ENCODE results near the gene WDR45B.

The WDR45B gene

DNA sequence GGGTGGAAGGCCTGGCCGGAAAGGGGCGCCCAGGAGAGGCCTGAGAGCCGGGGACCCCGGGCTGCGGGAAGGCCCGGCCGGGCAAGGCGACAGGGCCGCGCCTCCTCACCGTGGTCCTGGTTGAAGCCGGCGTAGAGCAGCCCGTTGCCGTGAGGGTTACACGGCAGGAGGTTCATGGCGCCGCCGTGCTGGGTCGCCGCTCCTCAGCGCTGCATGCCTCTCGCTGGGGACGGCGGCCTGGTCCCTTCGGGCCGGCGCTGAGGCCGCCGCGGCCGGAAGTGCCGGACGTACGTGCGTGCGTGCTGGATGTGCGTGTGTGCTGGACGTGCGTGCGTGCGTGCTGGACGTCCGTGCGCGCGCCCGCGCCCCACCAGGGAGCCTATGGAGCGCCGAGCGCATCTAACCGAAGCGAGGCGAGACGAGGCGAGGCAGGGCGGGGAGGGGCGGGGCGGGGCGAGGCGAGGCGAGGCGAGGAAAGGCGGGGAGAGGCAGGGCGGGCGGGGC lies at the start of gene WDR45B:
Gene WDR45B, minus strand, starts transcription at position 280 of the 504 bp plus-strand sequence. Its CDS starts 104 bp downstream, at position 176.
- DNase-seq = peak; percentile 97 to 98

DNA sequence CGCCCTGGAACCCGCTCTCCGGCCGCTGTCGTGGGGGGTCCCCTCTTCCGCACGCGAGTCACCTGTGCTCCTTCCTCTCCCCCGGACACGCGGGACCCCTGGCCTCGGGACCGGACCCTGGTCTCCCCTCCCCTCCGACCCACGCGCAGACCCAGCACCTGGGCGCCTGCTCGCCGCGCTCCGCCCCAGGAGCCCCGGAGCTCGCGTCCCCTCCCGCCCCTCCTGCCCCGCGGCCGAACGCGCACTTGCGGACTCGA lies 49.5 kb upstream of the WDR45B start:
- DNase-seq = no peak

DNA sequence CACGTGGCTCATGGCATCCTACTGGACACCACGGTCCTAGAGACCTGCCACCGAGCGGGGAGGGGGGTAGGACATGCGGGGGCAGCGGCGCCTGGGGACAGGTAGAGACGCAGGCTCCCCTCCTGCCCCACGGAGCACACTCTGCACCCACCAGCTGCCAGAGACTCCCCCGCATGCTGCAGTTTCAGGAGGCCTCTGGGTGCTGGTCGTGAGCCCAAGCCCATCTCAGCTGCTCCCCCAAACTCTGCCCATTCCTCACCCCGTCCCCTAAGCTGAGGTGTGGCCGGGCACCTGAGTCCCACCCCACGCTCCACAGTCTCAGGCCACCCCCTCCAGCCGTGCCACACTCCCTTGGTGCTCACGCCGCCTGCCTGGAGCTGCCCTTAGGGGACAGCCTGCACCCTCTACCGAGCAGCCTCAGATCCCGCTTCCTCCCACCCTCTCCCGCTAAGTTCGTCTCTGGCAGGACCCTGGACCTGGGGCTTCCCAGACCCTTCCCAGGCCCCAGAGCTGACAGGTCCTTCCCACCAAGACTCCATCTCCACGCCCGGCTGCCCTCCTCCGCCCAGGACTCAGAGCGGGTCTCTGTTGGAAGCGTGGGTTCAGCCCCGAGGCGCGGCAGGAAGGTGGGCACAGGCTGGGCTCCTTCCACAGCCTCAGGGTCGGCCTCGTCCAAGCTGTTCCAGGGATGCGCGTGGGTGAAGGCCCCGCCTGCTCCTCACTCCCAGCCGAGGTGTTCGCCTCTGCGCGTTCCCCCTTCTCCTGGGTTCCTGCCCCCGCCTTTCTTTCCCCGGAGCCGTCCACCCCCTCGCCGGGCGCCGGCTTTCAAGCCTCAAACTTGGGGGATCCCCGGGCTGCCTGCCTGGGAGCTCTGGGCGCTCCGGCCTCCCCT lies 48.9 kb upstream of the WDR45B start:
- no peak for DNase-seq

DNA sequence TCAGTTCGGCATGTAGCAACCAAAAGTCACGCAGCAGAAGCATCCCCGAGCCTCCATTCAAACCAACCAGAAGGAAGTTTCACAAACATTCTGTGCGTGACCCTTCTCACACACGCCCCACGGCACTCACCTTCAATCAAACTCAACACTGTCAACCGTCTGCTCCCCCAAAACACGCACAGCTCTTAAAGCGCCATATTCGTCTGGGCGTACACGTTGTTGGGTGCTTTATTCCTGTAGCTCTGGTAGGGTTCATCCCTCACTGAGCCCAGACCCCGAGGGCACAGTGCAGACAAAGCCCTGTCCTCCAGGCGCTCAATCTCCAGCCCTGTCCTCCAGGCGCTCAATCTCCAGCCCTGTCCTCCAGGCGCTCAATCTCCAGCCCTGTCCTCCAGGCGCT lies 48.0 kb upstream of the WDR45B start:
- no peak for DNase-seq

DNA sequence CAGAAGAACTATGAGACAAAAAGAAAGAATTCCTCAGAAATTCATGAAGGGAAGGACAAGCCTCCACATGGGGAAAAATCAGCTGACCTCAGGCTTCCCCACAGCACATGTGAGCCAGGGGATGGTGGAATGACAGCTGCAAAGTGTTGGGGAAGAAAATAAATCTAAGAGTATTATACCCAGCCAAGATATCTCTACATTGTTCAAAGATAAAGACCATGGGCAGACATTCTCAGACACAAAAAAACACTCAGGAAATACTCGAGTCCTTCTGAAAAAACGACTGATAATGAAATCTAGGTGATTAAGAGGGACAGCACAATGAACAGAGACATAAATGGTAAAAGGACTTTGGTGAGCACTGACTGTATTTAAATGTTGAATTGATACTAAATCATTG lies 46.4 kb upstream of the WDR45B start:
- DNase-seq = no peak

DNA sequence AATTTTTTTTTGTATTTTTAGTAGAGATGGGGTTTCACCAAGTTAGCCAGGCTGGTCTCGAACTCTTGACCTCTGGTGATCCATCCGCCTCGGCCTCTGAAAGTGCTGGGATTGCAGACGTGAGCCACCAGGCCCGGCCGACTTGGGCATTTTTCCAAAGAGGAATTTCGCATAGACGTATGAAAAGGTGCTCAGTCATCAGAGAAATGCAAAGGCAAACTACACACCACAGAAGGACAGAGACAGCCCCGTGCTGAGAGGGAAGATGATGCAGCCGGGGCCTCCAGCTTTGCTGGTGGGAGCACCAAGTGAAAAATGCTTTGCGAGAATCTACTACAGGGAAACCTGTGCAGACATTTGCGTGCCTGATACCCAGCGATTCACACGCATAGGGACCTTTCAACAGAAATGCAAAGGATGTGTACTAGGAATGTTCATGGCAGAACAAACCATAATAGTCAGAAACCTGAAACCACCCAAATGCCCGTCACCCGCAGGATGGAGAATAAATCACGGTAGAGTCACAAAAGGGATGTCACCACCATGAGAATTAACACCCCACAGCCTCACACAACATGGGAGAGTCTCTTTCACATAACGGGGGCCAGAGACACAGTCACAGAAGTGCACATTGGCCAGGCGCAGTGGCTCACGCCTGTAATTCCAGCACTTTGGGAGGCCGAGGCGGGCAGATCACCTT lies 45.1 kb upstream of the WDR45B start:
- DNase-seq = no peak

DNA sequence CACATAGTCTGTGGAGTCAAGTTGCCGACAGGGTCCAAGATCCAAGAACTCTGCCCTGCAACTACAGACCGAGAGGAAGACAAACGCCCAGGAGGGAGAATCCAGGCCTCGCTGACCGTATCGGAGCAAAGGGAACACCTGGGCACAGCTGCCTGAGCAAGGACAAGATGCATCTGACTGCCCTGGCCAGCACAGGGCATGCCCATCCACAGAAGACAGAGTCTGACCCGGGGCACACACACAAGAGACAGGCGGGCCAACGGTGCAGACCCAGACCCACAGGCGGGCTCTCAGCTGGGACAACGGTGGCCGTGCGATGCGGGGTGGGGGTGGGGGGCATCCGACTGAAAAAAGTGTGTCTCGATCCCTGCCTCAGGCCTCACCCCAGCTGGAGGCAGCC lies 44.0 kb upstream of the WDR45B start:
- DNase-seq = no peak

DNA sequence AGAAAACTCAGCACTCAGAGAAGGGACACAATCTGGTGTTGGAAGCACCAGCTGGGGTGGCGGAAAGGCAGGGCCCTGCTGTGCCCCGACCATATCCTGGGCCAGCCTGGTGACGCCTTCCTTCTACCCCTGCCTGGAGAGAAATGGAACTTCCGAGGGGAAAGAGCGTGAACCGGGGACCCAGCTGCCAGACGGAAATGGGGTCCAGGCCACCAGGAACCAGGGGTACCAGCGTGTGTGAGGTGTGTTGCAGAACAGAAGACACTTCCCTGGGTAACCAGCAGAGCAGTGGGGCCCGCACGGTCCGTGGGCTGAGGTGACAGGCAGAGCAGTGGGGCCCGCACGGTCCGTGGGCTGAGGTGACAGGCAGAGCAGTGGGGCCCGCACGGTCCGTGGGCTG lies 43.5 kb upstream of the WDR45B start:
- DNase-seq = no peak

DNA sequence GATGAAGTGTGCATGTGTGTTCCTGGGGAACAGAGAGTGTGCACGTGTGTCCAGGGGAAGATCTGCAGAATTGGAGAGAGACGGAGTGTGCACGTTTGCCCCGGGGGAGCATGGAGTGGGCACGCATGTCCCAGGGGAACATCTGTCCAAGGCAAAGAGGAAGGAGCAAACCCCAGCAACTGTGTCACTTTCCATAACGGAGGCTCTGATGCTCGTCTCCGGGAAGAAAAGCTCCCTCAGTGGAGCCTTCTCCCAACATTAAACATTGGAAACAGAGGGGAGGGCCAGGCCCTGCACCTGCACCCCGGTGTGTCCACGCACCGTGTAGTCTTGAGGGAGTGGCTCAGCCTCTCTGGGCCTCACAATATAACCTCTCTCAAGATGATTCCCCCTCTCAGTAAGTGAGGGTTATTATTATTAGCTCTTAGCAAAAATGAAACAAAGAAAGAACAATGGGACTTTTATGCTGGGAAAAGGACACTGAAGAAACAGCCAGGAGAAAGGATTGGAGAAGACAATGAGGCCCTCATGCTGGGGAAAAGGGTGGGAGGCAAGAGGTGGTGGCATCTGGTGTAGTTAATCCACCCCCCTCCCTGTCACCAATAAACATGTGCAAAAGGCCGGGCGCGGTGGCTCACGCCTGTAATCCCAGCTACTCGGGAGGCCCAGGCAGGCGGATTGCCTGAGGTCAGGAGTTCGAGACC lies 42.7 kb upstream of the WDR45B start:
- DNase-seq = no peak

DNA sequence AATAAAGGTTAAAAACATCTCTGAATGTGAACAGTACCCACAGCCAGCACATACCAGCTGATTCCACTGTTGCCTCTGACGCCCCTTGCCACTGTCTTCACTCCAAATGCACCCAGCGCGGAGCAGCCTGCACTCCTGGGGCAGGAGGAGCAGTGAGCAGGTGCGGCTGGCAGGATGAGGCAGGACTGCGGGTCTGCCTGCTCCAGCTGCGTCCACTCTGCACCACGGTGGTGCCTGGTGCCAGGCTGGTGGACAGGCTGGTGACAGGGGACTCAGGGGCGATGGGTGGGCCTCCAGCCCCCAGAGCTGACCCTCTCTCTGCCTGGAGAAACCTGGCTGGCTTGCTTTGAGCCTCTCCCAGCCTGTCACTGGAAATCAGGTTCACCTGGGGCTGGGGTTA lies 40.8 kb upstream of the WDR45B start:
- DNase-seq = no peak

DNA sequence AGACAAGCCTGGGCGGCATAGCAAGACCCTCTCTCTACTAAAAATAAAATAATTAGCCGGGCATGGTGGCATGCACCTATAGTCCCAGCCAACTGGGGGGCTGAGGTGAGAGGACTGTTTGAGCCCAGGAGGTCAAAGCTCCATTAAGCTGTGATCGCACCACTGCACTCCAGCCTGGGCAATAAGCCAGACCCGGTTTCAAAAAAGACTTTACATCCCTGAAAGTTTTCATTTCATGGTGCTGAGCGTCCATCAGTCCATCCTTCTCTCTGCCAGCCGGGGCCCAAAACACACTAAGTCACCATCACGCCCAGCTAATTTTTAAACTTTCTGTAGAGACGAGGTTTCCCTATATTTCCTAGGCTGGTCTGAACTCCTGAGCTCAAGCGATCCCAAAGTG lies 39.6 kb upstream of the WDR45B start:
- DNase-seq = no peak

DNA sequence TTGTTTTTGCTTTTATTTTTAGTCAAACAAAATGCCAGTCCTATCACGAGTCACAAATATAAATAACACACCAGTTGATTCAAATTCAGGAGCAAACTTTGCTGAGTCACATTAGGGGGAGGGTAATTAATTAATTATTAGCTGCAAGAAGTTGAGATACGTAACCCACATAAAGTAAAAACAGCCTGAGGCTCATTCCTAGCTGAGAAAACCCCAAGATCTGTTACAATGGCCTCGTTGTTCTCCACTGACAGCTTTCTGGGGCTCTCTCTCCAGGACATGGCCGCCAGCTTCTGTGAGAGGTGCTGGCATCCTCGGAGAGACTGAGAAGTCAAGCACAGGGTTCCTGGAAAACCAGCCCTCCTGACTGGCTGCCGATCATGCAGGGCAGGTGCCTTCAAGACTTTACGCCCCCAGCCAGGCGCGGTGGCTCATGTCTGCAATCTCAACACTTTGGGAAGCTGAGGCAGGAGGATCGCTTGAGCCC lies 39.2 kb upstream of the WDR45B start:
- no peak for DNase-seq

DNA sequence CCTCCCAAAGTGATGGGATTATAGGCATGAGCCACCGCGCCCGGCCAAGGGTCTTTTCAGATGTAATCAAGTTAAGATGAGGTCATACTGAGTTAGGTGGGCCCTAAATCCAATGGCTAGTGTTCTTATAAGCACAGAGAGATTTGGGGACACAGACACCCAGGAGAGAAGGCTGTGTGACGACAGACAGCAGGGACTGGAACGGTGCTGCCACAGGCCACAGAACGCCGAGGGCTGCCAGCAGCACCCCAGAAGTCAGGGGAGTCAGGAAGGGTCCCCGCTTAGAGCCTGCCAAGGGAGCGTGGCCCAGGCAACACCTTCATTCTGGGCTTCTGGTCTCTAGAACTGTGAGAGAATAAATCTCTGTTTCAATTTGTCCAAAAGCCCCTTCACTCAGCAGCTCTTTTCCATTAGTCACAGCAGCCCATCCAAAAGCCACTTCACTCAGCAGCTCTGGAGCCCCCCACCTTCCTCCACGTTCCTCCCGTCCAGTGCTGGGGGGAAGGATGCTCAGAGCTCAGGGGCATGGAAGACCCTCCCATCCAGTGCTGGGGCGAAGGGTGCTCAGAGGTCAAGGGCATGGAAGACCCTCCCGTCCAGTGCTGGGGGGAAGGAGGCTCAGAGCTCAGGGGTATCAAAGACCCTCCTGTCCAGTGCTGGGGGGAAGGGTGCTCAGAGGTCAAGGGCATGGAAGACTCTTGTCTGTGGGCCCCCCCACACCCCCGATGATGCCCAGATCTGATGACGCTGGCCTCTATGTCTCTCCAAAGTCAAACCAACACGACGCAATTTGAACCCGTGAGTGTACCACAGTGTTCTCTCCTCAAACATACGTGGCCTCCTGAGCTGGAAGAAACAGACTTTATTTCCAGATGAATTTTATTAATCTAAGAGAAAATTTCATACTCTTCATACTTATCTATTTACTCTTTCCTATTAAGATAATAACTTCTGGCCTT lies 38.4 kb upstream of the WDR45B start:
- DNase-seq = no peak

DNA sequence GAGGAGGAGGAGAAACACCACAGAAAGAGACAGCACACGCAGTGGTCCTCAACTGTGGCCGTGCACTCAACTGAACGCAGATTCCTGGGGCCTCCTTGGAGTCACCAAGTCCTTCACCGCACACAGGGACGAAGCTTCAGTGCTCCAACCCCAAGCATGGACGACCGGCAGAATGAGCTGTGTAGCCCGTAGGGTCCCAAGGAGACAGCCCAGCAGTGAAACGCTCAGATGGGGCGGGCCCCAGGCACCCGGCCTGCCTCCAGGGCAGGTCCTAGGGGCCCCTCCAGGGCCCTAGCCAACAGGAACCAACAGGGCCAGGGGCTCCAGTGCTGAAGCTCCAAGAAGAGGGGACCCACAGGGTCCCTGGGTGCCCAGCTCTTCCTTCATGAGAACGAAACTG lies 37.0 kb upstream of the WDR45B start:
- no peak for DNase-seq

DNA sequence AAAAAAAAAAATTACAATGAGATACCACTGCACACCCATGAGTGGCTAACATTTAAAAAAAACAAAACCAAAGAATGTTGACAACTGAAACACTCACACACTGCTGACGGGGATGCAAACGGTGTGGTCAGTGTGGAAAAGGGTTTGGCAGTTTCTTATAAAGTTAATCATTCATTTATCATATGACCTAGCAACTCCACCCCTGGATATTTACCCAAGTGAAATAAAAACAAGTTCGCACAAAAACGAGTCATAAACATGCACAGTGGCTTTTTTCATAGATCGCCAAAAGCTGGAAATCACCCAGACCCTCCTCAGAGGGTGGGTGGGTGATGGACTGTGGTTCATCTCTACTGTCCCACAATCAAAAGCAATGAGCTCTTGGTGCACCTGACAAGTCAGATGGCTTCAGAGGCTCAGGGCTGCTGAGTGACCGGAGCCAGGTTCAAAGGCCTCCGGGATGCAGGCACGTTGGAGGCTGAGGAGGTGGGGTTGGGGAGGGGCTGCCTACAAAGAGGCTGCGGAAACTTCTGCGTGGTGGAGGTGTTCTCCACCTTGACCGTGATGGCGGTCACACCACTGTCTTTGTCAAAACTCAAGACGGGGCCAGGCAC lies 36.1 kb upstream of the WDR45B start:
- no peak for DNase-seq

DNA sequence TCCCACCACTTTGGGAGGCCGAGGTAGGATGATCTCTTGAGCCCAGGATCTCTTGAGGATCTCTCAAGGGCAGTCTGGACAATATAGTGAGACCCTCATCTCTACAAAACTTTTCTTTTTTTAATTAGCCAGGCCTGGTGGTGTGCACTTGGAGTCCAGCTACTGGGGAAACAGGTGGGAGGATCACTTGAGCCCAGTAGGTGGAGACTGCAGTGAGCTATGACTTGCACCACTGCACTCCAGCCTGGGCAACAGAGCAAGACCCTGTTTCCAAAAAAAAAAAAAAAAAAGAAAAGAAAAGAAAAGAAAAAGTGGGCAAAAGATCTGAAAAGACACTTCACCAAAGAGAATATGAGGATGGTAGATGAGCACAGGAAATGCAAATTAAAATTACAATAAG lies 35.3 kb upstream of the WDR45B start:
- DNase-seq = no peak

DNA sequence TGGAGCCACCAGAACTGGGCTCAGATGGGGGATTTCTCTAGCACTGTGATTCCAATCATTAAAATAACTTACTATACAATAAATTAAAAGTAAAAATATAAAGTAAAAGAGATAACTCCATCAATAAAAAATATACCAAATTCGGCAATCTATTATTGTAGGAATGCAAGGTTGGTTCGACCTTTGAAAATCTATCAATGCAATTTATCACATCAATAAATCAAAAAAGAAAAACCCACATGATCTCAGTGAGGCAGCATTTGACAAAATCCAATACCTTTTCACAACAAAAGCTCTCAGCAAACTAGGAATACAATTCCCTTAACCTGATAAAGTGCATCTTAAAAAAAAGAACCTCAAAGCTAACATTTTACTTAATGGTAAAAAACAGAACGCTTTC lies 33.3 kb upstream of the WDR45B start:
- no peak for DNase-seq

DNA sequence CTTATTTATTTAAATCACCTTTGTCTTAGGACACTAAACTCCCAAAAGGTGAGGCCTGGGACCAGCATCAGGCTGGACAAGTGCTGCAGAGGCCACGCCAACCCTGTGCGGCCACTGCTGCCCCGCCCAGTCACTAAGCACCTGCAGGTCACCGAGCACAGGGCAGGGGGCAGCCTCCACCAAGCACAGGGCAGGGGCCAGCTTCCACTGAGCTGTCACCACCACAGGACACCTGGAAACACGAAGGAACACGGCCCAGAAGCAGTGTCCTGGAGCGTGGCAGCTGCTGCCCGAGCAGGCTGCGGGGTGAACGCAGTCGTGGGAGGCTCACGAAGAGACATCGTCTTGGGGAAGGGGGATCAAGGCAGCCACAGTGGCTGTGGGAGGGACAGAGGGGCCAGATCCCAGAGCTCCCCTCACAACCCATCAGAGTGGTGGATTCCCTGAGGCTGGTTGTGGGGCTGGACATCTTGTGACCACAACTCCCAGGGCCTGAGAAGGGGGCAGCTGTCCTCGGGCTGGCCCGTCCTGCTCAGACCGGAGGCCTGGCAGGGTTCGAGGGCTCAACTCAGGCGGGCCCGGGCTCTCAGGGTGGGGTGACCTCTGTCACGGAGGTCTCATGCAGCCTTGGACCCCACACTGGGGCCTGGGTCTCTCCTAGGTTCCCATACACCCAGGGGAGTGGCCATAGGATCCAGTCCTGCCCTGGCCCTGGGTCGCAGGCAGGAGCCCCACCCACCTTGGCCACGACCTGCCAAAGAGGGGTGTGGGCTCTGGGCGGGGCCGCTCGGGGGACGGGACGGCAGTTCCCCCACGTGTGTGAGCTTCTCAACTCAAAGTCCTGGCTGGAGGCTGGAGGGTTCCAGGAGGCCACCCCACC lies 31.6 kb upstream of the WDR45B start:
- no peak for DNase-seq

DNA sequence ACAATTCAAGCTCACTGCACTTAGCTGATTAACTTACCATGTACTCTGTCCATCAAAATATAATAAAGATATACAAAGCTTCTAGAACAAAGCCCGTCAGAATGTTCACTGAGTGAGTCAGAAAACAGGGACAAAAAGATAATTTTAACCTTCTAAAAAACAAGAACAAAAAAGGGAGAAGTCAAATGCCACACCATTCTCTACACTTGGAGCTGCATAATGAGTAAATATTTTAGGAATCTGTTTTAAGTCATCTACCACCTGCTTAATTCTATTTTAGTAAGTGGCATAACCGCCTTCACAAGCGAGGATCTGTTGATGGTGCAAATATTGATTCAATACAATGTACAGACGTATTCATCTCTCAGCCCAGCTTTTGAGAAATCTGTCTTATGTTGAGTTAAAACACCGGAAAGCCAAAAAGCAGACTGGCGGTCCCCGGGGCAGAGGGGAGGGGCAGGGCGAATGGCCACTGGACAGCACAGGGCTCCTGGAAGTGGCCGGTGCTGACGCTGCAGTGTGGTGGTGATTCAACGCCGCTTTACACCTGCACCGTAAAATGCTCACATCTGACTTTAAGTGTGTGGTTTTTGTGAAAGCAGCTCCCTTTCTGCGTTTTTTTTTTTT lies 30.1 kb upstream of the WDR45B start:
- DNase-seq = peak; percentile 43 to 66

DNA sequence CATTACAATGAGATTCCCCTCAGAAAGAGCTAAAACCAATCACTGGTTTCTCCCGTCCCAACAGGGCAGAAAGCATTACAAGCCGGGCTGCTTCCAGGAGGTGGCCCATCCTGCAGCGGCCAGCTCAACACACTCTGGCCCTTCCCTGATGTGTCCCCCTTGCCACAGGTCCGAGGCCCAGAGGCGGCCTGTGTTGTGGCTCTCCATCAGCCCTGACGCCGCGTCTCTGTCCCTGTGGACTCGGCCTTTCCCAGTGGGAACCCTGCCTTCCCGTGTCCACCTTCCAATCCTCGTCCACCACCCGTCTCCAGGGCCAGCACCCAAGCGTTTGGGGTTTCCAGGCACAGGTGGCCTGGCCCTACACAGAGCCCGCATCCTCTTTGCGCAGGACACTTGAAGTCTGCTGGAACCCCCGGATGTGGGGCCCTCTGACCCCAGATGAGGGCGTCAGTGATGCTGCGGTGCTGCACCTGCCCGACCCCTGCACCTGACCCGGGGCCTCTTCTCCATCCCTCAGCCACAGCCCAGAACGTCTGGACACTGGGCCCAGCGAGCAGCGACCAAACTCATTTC lies 29.2 kb upstream of the WDR45B start:
- DNase-seq = no peak

All from NCI-H2081 (cell line).